H9 (cell line): Measurements from ENCODE around the gene ISG20. TPM values are rescaled to one million over a fixed set of nuclear protein-coding genes. Genes with fewer than 3 reads are reported as not detected.

Experiments used
- DNase-seq: peaks from one replicate; pipeline ENCODE4 v3.0.0-alpha.2; 2017
- H2AFZ ChIP-seq: one replicate; pipeline ENCODE4 v1.6.1; 2013; ENCODE audit warnings: mild to moderate bottlenecking, low read length, control low read depth, moderate library complexity
- H2AK5ac ChIP-seq: 2 replicates; pipeline ENCODE4 v1.6.1; 2013; ENCODE audit warnings: low read length, control low read depth, mixed read lengths; ENCODE audit not compliant: insufficient read length
- H2BK120ac ChIP-seq: one replicate; pipeline ENCODE4 v1.6.1; 2013; ENCODE audit warnings: low read depth, mild to moderate bottlenecking, low read length, control low read depth, inconsistent platforms; ENCODE audit not compliant: poor library complexity, severe bottlenecking
- H2BK12ac ChIP-seq: 2 replicates; pipeline ENCODE4 v1.6.1; 2013; ENCODE audit warnings: low read length, control low read depth, mixed read lengths, low read depth; ENCODE audit not compliant: insufficient read length
- H2BK15ac ChIP-seq: 2 replicates; pipeline ENCODE4 v1.6.1; 2013; ENCODE audit warnings: low read depth, low read length, control low read depth
- H2BK20ac ChIP-seq: one replicate; pipeline ENCODE4 v1.6.1; 2013; ENCODE audit warnings: low read depth, mild to moderate bottlenecking, low read length, control low read depth, inconsistent platforms; ENCODE audit not compliant: poor library complexity, severe bottlenecking
- H2BK5ac ChIP-seq: 2 replicates; pipeline ENCODE4 v1.6.1; 2013; ENCODE audit warnings: low read length, control low read depth, mixed read lengths; ENCODE audit not compliant: insufficient read length
- H3K14ac ChIP-seq: 2 replicates; pipeline ENCODE4 v1.6.1; 2013; ENCODE audit warnings: low read length, control low read depth; ENCODE audit not compliant: insufficient read depth
- H3K18ac ChIP-seq: 2 replicates; pipeline ENCODE4 v1.6.1; 2013; ENCODE audit warnings: low read depth, mild to moderate bottlenecking, mixed read lengths, low read length, control low read depth; ENCODE audit not compliant: insufficient read length
- H3K23ac ChIP-seq: 2 replicates; pipeline ENCODE4 v1.6.1; 2013; ENCODE audit warnings: low read length, control low read depth, mixed read lengths, low read depth; ENCODE audit not compliant: insufficient read length
- H3K23me2 ChIP-seq: 2 replicates; pipeline ENCODE4 v1.6.1; 2013; ENCODE audit warnings: low read depth, mild to moderate bottlenecking, mixed read lengths, low read length, control low read depth; ENCODE audit not compliant: insufficient read length, poor library complexity, severe bottlenecking
- H3K27ac ChIP-seq: 2 replicates; pipeline ENCODE4 v1.5.1; 2013; ENCODE audit warnings: low read length, control low read depth, mixed read lengths, low read depth; ENCODE audit not compliant: insufficient read length
- H3K27me3 ChIP-seq: 2 replicates; pipeline ENCODE4 v1.6.1; 2013; ENCODE audit warnings: low read length, control low read depth, inconsistent platforms; ENCODE audit not compliant: insufficient read depth
- H3K4ac ChIP-seq: 2 replicates; pipeline ENCODE4 v1.6.1; 2013; ENCODE audit warnings: low read depth, mild to moderate bottlenecking, control low read depth, inconsistent platforms, low read length, moderate library complexity
- H3K4me1 ChIP-seq: 2 replicates; pipeline ENCODE4 v1.6.1; 2013; ENCODE audit warnings: low read length, control low read depth, inconsistent platforms; ENCODE audit not compliant: insufficient read depth
- H3K4me2 ChIP-seq: 2 replicates; pipeline ENCODE4 v1.6.1; 2013; ENCODE audit warnings: low read length, control low read depth, mixed read lengths; ENCODE audit not compliant: insufficient read length, insufficient read depth
- H3K56ac ChIP-seq: 2 replicates; pipeline ENCODE4 v1.6.1; 2013; ENCODE audit warnings: low read depth, mild to moderate bottlenecking, mixed read lengths, low read length, control low read depth; ENCODE audit not compliant: insufficient read length
- H3K79me1 ChIP-seq: 2 replicates; pipeline ENCODE4 v1.6.1; 2013; ENCODE audit warnings: low read depth, mild to moderate bottlenecking, moderate library complexity, low read length, control low read depth, inconsistent platforms; ENCODE audit not compliant: insufficient read depth, poor library complexity, severe bottlenecking
- H3K79me2 ChIP-seq: 2 replicates; pipeline ENCODE4 v1.6.1; 2013; ENCODE audit warnings: low read length, control low read depth, inconsistent platforms; ENCODE audit not compliant: insufficient read depth
- H3K9ac ChIP-seq: 2 replicates; pipeline ENCODE4 v1.6.1; 2013; ENCODE audit warnings: low read length, control low read depth, mixed read lengths; ENCODE audit not compliant: insufficient read length; ENCODE audit errors: extremely low read depth
- H3K9me3 ChIP-seq: one replicate; pipeline ENCODE4 v1.6.1; 2013; ENCODE audit warnings: low read depth, low read length, inconsistent platforms; ENCODE audit not compliant: control insufficient read depth
- H3T11ph ChIP-seq: one replicate; pipeline ENCODE4 v1.6.1; 2013; ENCODE audit warnings: mild to moderate bottlenecking, low read length, control low read depth, inconsistent platforms
- H4K20me1 ChIP-seq: one replicate; pipeline ENCODE4 v1.6.1; 2013; ENCODE audit not compliant: control insufficient read depth, insufficient read length, insufficient read depth
- H4K5ac ChIP-seq: 2 replicates; pipeline ENCODE4 v1.6.1; 2013; ENCODE audit warnings: low read depth, mild to moderate bottlenecking, mixed read lengths, low read length, control low read depth; ENCODE audit not compliant: insufficient read length
- H4K8ac ChIP-seq: replicated peaks from 2 replicates; pipeline ENCODE4 v1.6.1; 2013; ENCODE audit warnings: low read length, control low read depth, mixed read lengths, low read depth; ENCODE audit not compliant: insufficient read length
- H4K91ac ChIP-seq: 2 replicates; pipeline ENCODE4 v1.6.1; 2013; ENCODE audit warnings: low read depth, mild to moderate bottlenecking, moderate library complexity, mixed read lengths, low read length, control low read depth; ENCODE audit not compliant: insufficient read length
- H3K27ac Mint-ChIP-seq, 3 experiments: 2 replicates in 2 of 3; 3 replicates in 1 of 3; pipeline ENCODE4 v1.8.0; 2020 to 2021; ENCODE audit warnings: mixed read lengths in 3 of 3, mild to moderate bottlenecking in 1 of 3, moderate library complexity in 1 of 3
- H3K27me3 Mint-ChIP-seq: 2 replicates; pipeline ENCODE4 v1.8.0; 2021; ENCODE audit warnings: low read depth, mild to moderate bottlenecking, moderate library complexity, mixed read lengths
- H3K36me3 Mint-ChIP-seq, 3 experiments: 2 replicates in 2 of 3; 3 replicates in 1 of 3; pipeline ENCODE4 v1.8.0; 2020 to 2021; ENCODE audit warnings: low read depth in 3 of 3, mixed read lengths in 3 of 3; ENCODE audit not compliant: insufficient read depth in 1 of 3
- H3K4me1 Mint-ChIP-seq, 2 experiments: 2 replicates each; pipeline ENCODE4 v1.8.0; 2020; ENCODE audit warnings: mixed read lengths in 2 of 2
- H3K4me3 Mint-ChIP-seq, 2 experiments: 2 replicates in 1 of 2; 3 replicates in 1 of 2; pipeline ENCODE4 v1.8.0; 2020 to 2021; ENCODE audit warnings: mild to moderate bottlenecking in 2 of 2, mixed read lengths in 2 of 2, moderate library complexity in 1 of 2
- H3K9me3 Mint-ChIP-seq, 2 experiments: 2 replicates in 1 of 2; 3 replicates in 1 of 2; pipeline ENCODE4 v1.8.0; 2020; ENCODE audit warnings: mild to moderate bottlenecking in 2 of 2, mixed read lengths in 2 of 2, moderate library complexity in 1 of 2
- WGBS: extraction: QIAGEN DNeasy Blood & Tissue Kit; methylation state at CpG from one replicate; pipeline ENCODE4 v1.1.7; 2013; ENCODE audit warnings: missing lambda C conversion rate, low lambda C conversion rate, mixed read lengths; ENCODE audit not compliant: insufficient read length; ENCODE audit errors: extremely low coverage; 5-methylcytosine and 5-hydroxymethylcytosine counted together
- total RNA-seq: library from RNA; stranded (reverse); gene quantifications from 2 replicates; pipeline ENCODE4 v1.2.1, GENCODE V29; 2021
- TF ChIP-seq, protein P1 (sequence below): fragments of 200-600 bp; sonication (generic); conservative IDR thresholded peaks from 3 replicates; pipeline ENCODE4 v1.8.0; 2021; ENCODE audit warnings: antibody characterized with exemption, mild to moderate bottlenecking

ISG20 gene
- total RNA-seq, 1 experiment from 2014 or later: 7.4 TPM

GRCh38 chr15:88681610-88682221 is 42.9 kb downstream of the ISG20 start:
- TF ChIP-seq, protein P1, sequence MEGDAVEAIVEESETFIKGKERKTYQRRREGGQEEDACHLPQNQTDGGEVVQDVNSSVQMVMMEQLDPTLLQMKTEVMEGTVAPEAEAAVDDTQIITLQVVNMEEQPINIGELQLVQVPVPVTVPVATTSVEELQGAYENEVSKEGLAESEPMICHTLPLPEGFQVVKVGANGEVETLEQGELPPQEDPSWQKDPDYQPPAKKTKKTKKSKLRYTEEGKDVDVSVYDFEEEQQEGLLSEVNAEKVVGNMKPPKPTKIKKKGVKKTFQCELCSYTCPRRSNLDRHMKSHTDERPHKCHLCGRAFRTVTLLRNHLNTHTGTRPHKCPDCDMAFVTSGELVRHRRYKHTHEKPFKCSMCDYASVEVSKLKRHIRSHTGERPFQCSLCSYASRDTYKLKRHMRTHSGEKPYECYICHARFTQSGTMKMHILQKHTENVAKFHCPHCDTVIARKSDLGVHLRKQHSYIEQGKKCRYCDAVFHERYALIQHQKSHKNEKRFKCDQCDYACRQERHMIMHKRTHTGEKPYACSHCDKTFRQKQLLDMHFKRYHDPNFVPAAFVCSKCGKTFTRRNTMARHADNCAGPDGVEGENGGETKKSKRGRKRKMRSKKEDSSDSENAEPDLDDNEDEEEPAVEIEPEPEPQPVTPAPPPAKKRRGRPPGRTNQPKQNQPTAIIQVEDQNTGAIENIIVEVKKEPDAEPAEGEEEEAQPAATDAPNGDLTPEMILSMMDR: no peak
- no peak overlapping the region for H4K8ac ChIP-seq
- H3K23ac ChIP-seq: no peak overlapping the region
- no peak overlapping the region for H3T11ph ChIP-seq
- H3K27ac ChIP-seq: no peak overlapping the region
- H3K18ac ChIP-seq: no peak overlapping the region
- DNase-seq: no peak
- H4K91ac ChIP-seq: no peak overlapping the region
- no peaks in the 10 kb centered on the region for H3K79me2 ChIP-seq
- no peak overlapping the region for H3K4ac ChIP-seq
- H3K9ac ChIP-seq: no peak overlapping the region
- H3K23me2 ChIP-seq: no peaks in the 10 kb centered on the region
- H4K20me1 ChIP-seq: no peaks in the 10 kb centered on the region
- H3K9me3 ChIP-seq: no peaks in the 10 kb centered on the region
- no peak overlapping the region for H2BK12ac ChIP-seq
- Mint-ChIP-seq H3K4me3 (no peak overlapping the region), H3K4me1 (no peaks in the 10 kb centered on the region), H3K9me3 (no peaks in the 10 kb centered on the region), H3K27me3 (peaks cover 13% of the 10 kb centered on the region), H3K27ac (peak overlapping the region in 1 of 3 experiments; percentile 56; a peak in 1 of 7 replicates), H3K36me3 (no peaks in the 10 kb centered on the region; a peak in 1 of 7 replicates)
- no peak overlapping the region for H2AK5ac ChIP-seq
- no peaks in the 10 kb centered on the region for H3K4me1 ChIP-seq
- no peak overlapping the region for H3K56ac ChIP-seq
- H3K14ac ChIP-seq: no peak overlapping the region
- no peak overlapping the region for H2BK120ac ChIP-seq
- H2BK15ac ChIP-seq: no peak overlapping the region
- WGBS: no CpG with 5 or more reads among the region's 13 CpGs
- no peak overlapping the region for H2BK5ac ChIP-seq
- H2AFZ ChIP-seq: no peak overlapping the region
- no peak overlapping the region for H2BK20ac ChIP-seq
- no peak overlapping the region for H4K5ac ChIP-seq
- H3K27me3 ChIP-seq: no peaks in the 10 kb centered on the region
- no peaks in the 10 kb centered on the region for H3K79me1 ChIP-seq
- H3K4me2 ChIP-seq: no peak overlapping the region
